GM12891 (cell line): ENCODE results near the gene SLC5A12.

Experiments
- PAX5 ChIP-seq: IDR thresholded peaks from 2 replicates; pipeline ENCODE4 v1.6.1; 2011; ENCODE audit warnings: low read length, moderate library complexity, mild to moderate bottlenecking; ENCODE audit not compliant: insufficient read depth, severe bottlenecking
- POLR2A ChIP-seq: IDR thresholded peaks from 2 replicates; pipeline ENCODE4 v1.6.1; 2011; ENCODE audit warnings: low read depth, low read length, control low read depth
- POLR2AphosphoS5 ChIP-seq: IDR thresholded peaks from 2 replicates; pipeline ENCODE4 v1.6.1; 2011; ENCODE audit warnings: low read depth, low read length, control low read depth
- POU2F2 ChIP-seq: IDR thresholded peaks from 2 replicates; pipeline ENCODE4 v1.6.1; 2011; ENCODE audit warnings: low read depth, mild to moderate bottlenecking, control low read depth, low read length, moderate library complexity
- SPI1 ChIP-seq: IDR thresholded peaks from 2 replicates; pipeline ENCODE4 v1.6.1; 2011; ENCODE audit warnings: low read depth, low read length, control low read depth
- TAF1 ChIP-seq: IDR thresholded peaks from 2 replicates; pipeline ENCODE4 v1.6.1; 2011; ENCODE audit warnings: low read depth, low read length, control low read depth

DNA sequence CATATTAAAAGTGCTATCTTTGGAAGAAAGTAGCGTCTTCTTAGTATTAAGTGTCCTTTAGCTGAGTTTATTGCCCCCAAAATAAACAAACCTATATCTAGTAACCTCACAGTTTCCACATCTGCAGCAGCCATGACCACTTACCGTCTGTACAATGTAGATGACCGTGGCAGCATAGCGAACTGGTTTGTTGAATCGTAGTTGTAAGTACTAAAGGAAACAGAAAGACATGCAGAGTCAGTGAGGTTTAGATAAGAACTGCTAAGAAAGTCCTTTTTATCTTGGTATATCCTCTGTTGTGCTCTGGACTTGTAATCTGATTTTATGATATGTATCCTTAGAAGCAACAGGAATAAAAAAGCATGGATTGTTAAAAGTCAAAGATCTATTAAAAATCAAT lies 9.4 kb downstream of the SLC5A12 start:
- TF ChIP-seq POLR2A (no peak), POLR2AphosphoS5 (no peak), TAF1 (no peak), POU2F2 (no peak), SPI1 (no peak), PAX5 (no peak)
